Small intestine (tissue), 7 donors: ENCODE data around the gene SLC22A1. TPM values are rescaled to one million over a fixed set of nuclear protein-coding genes. Genes with fewer than 3 reads are reported as not detected.
"Not testable (repeated sequence)": the region's sequence is repeated elsewhere in the genome, so short reads cannot be mapped to it uniquely, and the experiment has no call there.

Experiments used
- DNase-seq, 2 donors: peaks; one replicate each; pipeline versions ENCODE4 v3.0.0 to v3.0.0-alpha.2; 2013
- FAIRE-seq: peaks from 2 replicates; lab custom pipeline; 2012; peaks lifted over from hg19 to GRCh38; lab: Jason Lieb, UNC
- H3K27ac ChIP-seq, 3 donors: one replicate each; pipeline ENCODE4 v1.5.1; 2013; ENCODE audit warnings: low read length in 2 of 3, mild to moderate bottlenecking in 2 of 3, control low read depth in 1 of 3, inconsistent platforms in 1 of 3, low read depth in 1 of 3, moderate library complexity in 1 of 3
- H3K27me3 ChIP-seq, 3 donors: one replicate each; pipeline ENCODE4 v1.6.1; 2013; ENCODE audit warnings: low read length in 3 of 3, inconsistent platforms in 1 of 3; ENCODE audit not compliant: control insufficient read depth in 3 of 3, insufficient read depth in 3 of 3
- H3K36me3 ChIP-seq, 3 donors: one replicate each; pipeline ENCODE4 v1.6.1; 2013; ENCODE audit warnings: low read length in 3 of 3, inconsistent platforms in 1 of 3, low read depth in 1 of 3, mild to moderate bottlenecking in 1 of 3, moderate library complexity in 1 of 3; ENCODE audit not compliant: control insufficient read depth in 3 of 3, insufficient read depth in 2 of 3
- H3K4me1 ChIP-seq, 3 donors: one replicate each; pipeline ENCODE4 v1.6.1; 2013; ENCODE audit warnings: low read length in 2 of 3, inconsistent platforms in 1 of 3, low read depth in 1 of 3, mild to moderate bottlenecking in 1 of 3, moderate library complexity in 1 of 3; ENCODE audit not compliant: control insufficient read depth in 3 of 3, insufficient read depth in 2 of 3
- H3K4me3 ChIP-seq, 3 donors: one replicate each; pipeline ENCODE4 v1.5.1; 2013; ENCODE audit warnings: low read length in 3 of 3, control low read depth in 1 of 3, inconsistent platforms in 1 of 3, low read depth in 1 of 3, mild to moderate bottlenecking in 1 of 3, moderate library complexity in 1 of 3
- H3K9me3 ChIP-seq, 2 donors: one replicate each; pipeline ENCODE4 v1.6.1; 2013; ENCODE audit warnings: low read depth in 1 of 2, low read length in 1 of 2; ENCODE audit not compliant: control insufficient read depth in 2 of 2, insufficient read depth in 1 of 2
- WGBS, 3 donors: extraction: QIAGEN DNeasy Blood & Tissue Kit; methylation state at CpG; one replicate each; pipeline ENCODE4 v1.1.7; 2013; 5-methylcytosine and 5-hydroxymethylcytosine counted together
- polyA plus RNA-seq, 4 donors: library from polyadenylated mRNA; stranded (reverse) in 3 of 4; unstranded in 1 of 4; fragments of 200-250 nt in 3 of 4; fragments of 120-200 nt in 1 of 4; gene quantifications; one replicate each; pipeline versions ENCODE4 v1.2.1 to v1.2.3, GENCODE V29; 2013
- donor health status: healthy with polysubstance abuse.
- donor health status: control.
- donor health status: control.
- donor health status: Bipolar disorder and iron deficiency.
- donor health status: healthy.

Gene SLC22A1
- polyA plus RNA-seq, 4 donors: 0.21 to 0.89 (median 0.55) TPM; not detected in 1

- H3K4me1 ChIP-seq: peaks cover 0 to 34% (median 0%) of the 10 kb centered on the region in 3 donors
- no peak for DNase-seq
- no peak for FAIRE-seq
- peak overlapping the region in 1 of 3 donors; percentile 59 for H3K27ac ChIP-seq
- no peak overlapping the region for H3K4me3 ChIP-seq
- H3K27me3 ChIP-seq: no peaks in the 10 kb centered on the region
- peaks cover 40 to 84% (median 41%) of the 10 kb centered on the region in 3 donors for H3K36me3 ChIP-seq
- H3K9me3 ChIP-seq: no peaks in the 10 kb centered on the region
- 82 to 84% (median 83%) methylated on average over 21 of the region's 21 CpGs for WGBS, 3 donors
Measured at GRCh38 chr6:160088784-160089533, 32.7 kb upstream of the SLC22A1 start.

- DNase-seq (no peak), FAIRE-seq (no peak)
- H3K27ac ChIP-seq: peak overlapping the region in 2 of 3 donors; percentile 22 to 59
- WGBS, 3 donors: 92 to 95% (median 93%) methylated on average over 7 of the region's 7 CpGs
- no peaks in the 10 kb centered on the region for H3K27me3 ChIP-seq
- H3K4me1 ChIP-seq: peaks cover 0 to 34% (median 0%) of the 10 kb centered on the region in 3 donors
- H3K36me3 ChIP-seq: peaks cover 35 to 84% (median 40%) of the 10 kb centered on the region in 3 donors
- H3K9me3 ChIP-seq: no peaks in the 10 kb centered on the region
- H3K4me3 ChIP-seq: no peak overlapping the region
Measured at GRCh38 chr6:160089534-160089897, 32.1 kb upstream of the SLC22A1 start.

- not testable (repeated sequence) for H3K9me3 ChIP-seq, H3K27me3 ChIP-seq, H3K4me3 ChIP-seq, FAIRE-seq
- WGBS, 3 donors: 22 to 63% (median 37%) methylated on average over 24 to 32 of the region's 32 CpGs
- Histone ChIP-seq H3K4me1 (peaks cover 0 to 34% (median 0%) of the 10 kb centered on the region in 3 donors), H3K36me3 (peaks cover 26 to 79% (median 33%) of the 10 kb centered on the region in 3 donors), H3K27ac (peak overlapping the region in 2 of 3 donors; percentile 67 to 81)
- peak; percentile 71 to 85 for DNase-seq
Measured at GRCh38 chr6:160090442-160091239, 31.0 kb upstream of the SLC22A1 start.

GRCh38 chr6:160092176-160092575, 29.4 kb upstream of the SLC22A1 start:
- H3K9me3 ChIP-seq, DNase-seq, FAIRE-seq, H3K4me3 ChIP-seq, H3K27me3 ChIP-seq: not testable (repeated sequence)
- H3K27ac ChIP-seq: peak overlapping the region in 1 of 3 donors; percentile 30
- peaks cover 27 to 78% (median 32%) of the 10 kb centered on the region in 3 donors for H3K36me3 ChIP-seq
- H3K4me1 ChIP-seq: peaks cover 0 to 34% (median 0%) of the 10 kb centered on the region in 3 donors
- 93 to 96% (median 95%) methylated on average over 5 to 6 of the region's 6 CpGs for WGBS, 3 donors

- Histone ChIP-seq H3K36me3 (peaks cover 27 to 78% (median 33%) of the 10 kb centered on the region in 3 donors), H3K9me3 (no peaks in the 10 kb centered on the region), H3K4me3 (no peak overlapping the region), H3K4me1 (peaks cover 0 to 34% (median 0%) of the 10 kb centered on the region in 3 donors), H3K27ac (peak overlapping the region in 1 of 3 donors; percentile 30), H3K27me3 (no peaks in the 10 kb centered on the region)
- WGBS, 3 donors: 68 to 83% (median 74%) methylated on average over 10 of the region's 10 CpGs
- DNase-seq (peak in 1 of 2 donors; percentile 31), FAIRE-seq (no peak)
Measured at GRCh38 chr6:160092602-160093001, 29.0 kb upstream of the SLC22A1 start.

GRCh38 chr6:160093061-160093460, 28.6 kb upstream of the SLC22A1 start:
- no peak overlapping the region for H3K4me3 ChIP-seq
- H3K9me3 ChIP-seq: no peaks in the 10 kb centered on the region
- FAIRE-seq (no peak), DNase-seq (no peak)
- H3K27me3 ChIP-seq: no peaks in the 10 kb centered on the region
- peaks cover 0 to 34% (median 0%) of the 10 kb centered on the region in 3 donors for H3K4me1 ChIP-seq
- no peak overlapping the region for H3K27ac ChIP-seq
- WGBS, 3 donors: 63 to 84% (median 76%) methylated on average over 7 of the region's 7 CpGs
- peaks cover 27 to 78% (median 38%) of the 10 kb centered on the region in 3 donors for H3K36me3 ChIP-seq

- DNase-seq: no peak
- H3K4me3 ChIP-seq: no peak overlapping the region
- H3K27ac ChIP-seq: no peak overlapping the region
- peaks cover 0 to 32% (median 0%) of the 10 kb centered on the region in 3 donors for H3K4me1 ChIP-seq
- no peaks in the 10 kb centered on the region for H3K9me3 ChIP-seq
- 91 to 94% (median 93%) methylated on average over 4 of the region's 4 CpGs for WGBS, 3 donors
- peaks cover 25 to 76% (median 35%) of the 10 kb centered on the region in 3 donors for H3K36me3 ChIP-seq
- H3K27me3 ChIP-seq: no peaks in the 10 kb centered on the region
- no peak for FAIRE-seq
Measured at GRCh38 chr6:160093946-160094345, 27.7 kb upstream of the SLC22A1 start.

GRCh38 chr6:160095146-160095845, 26.3 kb upstream of the SLC22A1 start:
- Histone ChIP-seq H3K27me3 (no peaks in the 10 kb centered on the region), H3K4me1 (peaks cover 0 to 23% (median 0%) of the 10 kb centered on the region in 3 donors), H3K36me3 (peaks cover 17 to 73% (median 26%) of the 10 kb centered on the region in 3 donors), H3K4me3 (no peak overlapping the region), H3K9me3 (no peaks in the 10 kb centered on the region), H3K27ac (no peak overlapping the region)
- 92 to 96% (median 95%) methylated on average over 8 of the region's 8 CpGs for WGBS, 3 donors
- DNase-seq: no peak
- FAIRE-seq: no peak
